ENCODE data around the gene FMO3.

FMO3 gene

GRCh38 chr1:171090604-171091003 lies at the start of gene FMO3:
Gene FMO3 (plus strand): TSS chr1:171090905. CDS start chr1:171092659, 1,754 bp downstream.
- no peaks in the 10 kb centered on the region for H3K27me3 ChIP-seq (ENCODE audit: control insufficient read depth, insufficient read depth, low read length)
- no peak within 1 kb of the TSS for H3K27ac ChIP-seq (ENCODE audit: low read length)
- H3K4me3 ChIP-seq (ENCODE audit: low read length) = no peak within 1 kb of the TSS
- no peak within 1 kb of the TSS for H3K9ac ChIP-seq (ENCODE audit: low read length)
- no peaks in the 10 kb centered on the region for H3K9me3 ChIP-seq (ENCODE audit: control insufficient read depth, low read depth, low read length)
- H3K36me3 ChIP-seq (ENCODE audit: control insufficient read depth, low read depth, low read length) = no peaks in the 10 kb centered on the region
- no peaks in the 10 kb centered on the region for H3K4me1 ChIP-seq (ENCODE audit: control insufficient read depth, low read depth, low read length)

- no peaks in the 10 kb centered on the region for H3K4me1 ChIP-seq (ENCODE audit: control insufficient read depth, low read depth, low read length)
- H3K27ac ChIP-seq (ENCODE audit: low read length) = no peak overlapping the region
- H3K36me3 ChIP-seq (ENCODE audit: control insufficient read depth, low read depth, low read length) = no peaks in the 10 kb centered on the region
- no peak overlapping the region for H3K4me3 ChIP-seq (ENCODE audit: low read length)
- H3K27me3 ChIP-seq (ENCODE audit: control insufficient read depth, insufficient read depth, low read length) = no peaks in the 10 kb centered on the region
- no peak overlapping the region for H3K9ac ChIP-seq (ENCODE audit: low read length)
- no peaks in the 10 kb centered on the region for H3K9me3 ChIP-seq (ENCODE audit: control insufficient read depth, low read depth, low read length)
These were observed 42.7 kb upstream of the FMO3 start for GRCh38 chr1:171048014-171048413.

- Histone ChIP-seq H3K9me3 (ENCODE audit: control insufficient read depth, low read depth, low read length) (no peaks in the 10 kb centered on the region), H3K36me3 (ENCODE audit: control insufficient read depth, low read depth, low read length) (no peaks in the 10 kb centered on the region), H3K27me3 (ENCODE audit: control insufficient read depth, insufficient read depth, low read length) (no peaks in the 10 kb centered on the region)
These were observed 37.7 kb upstream of the FMO3 start for GRCh38 chr1:171052977-171053376.

GRCh38 chr1:171055966-171056643 lies 34.6 kb upstream of the FMO3 start:
- Histone ChIP-seq H3K4me1 (ENCODE audit: control insufficient read depth, low read depth, low read length) (no peaks in the 10 kb centered on the region), H3K9me3 (ENCODE audit: control insufficient read depth, low read depth, low read length) (no peaks in the 10 kb centered on the region), H3K27me3 (ENCODE audit: control insufficient read depth, insufficient read depth, low read length) (no peaks in the 10 kb centered on the region), H3K36me3 (ENCODE audit: control insufficient read depth, low read depth, low read length) (no peaks in the 10 kb centered on the region), H3K9ac (ENCODE audit: low read length) (no peak overlapping the region), H3K4me3 (ENCODE audit: low read length) (no peak overlapping the region), H3K27ac (ENCODE audit: low read length) (no peak overlapping the region)

More at GRCh38 chr1:171052977-171053376, 37.7 kb upstream of the FMO3 start:
- Histone ChIP-seq H3K27ac (ENCODE audit: low read length) (no peak overlapping the region), H3K4me1 (ENCODE audit: control insufficient read depth, low read depth, low read length) (no peaks in the 10 kb centered on the region), H3K9ac (ENCODE audit: low read length) (no peak overlapping the region), H3K4me3 (ENCODE audit: low read length) (no peak overlapping the region)

- Histone ChIP-seq H3K4me3 (ENCODE audit: low read length) (no peak overlapping the region), H3K9me3 (ENCODE audit: control insufficient read depth, low read depth, low read length) (no peaks in the 10 kb centered on the region), H3K36me3 (ENCODE audit: control insufficient read depth, low read depth, low read length) (no peaks in the 10 kb centered on the region), H3K27me3 (ENCODE audit: control insufficient read depth, insufficient read depth, low read length) (no peaks in the 10 kb centered on the region), H3K9ac (ENCODE audit: low read length) (no peak overlapping the region), H3K4me1 (ENCODE audit: control insufficient read depth, low read depth, low read length) (no peaks in the 10 kb centered on the region), H3K27ac (ENCODE audit: low read length) (no peak overlapping the region)
These were observed 29.1 kb upstream of the FMO3 start for GRCh38 chr1:171061425-171062143.

GRCh38 chr1:171062902-171063301 lies 27.8 kb upstream of the FMO3 start:
- Histone ChIP-seq H3K4me3 (ENCODE audit: low read length) (no peak overlapping the region), H3K4me1 (ENCODE audit: control insufficient read depth, low read depth, low read length) (no peaks in the 10 kb centered on the region), H3K9me3 (ENCODE audit: control insufficient read depth, low read depth, low read length) (no peaks in the 10 kb centered on the region), H3K36me3 (ENCODE audit: control insufficient read depth, low read depth, low read length) (no peaks in the 10 kb centered on the region), H3K9ac (ENCODE audit: low read length) (no peak overlapping the region), H3K27ac (ENCODE audit: low read length) (no peak overlapping the region), H3K27me3 (ENCODE audit: control insufficient read depth, insufficient read depth, low read length) (no peaks in the 10 kb centered on the region)

GRCh38 chr1:171075041-171075440 lies 15.7 kb upstream of the FMO3 start:
- no peak overlapping the region for H3K4me3 ChIP-seq (ENCODE audit: low read length)
- H3K4me1 ChIP-seq (ENCODE audit: control insufficient read depth, low read depth, low read length) = no peaks in the 10 kb centered on the region
- H3K27me3 ChIP-seq (ENCODE audit: control insufficient read depth, insufficient read depth, low read length) = no peaks in the 10 kb centered on the region
- no peak overlapping the region for H3K27ac ChIP-seq (ENCODE audit: low read length)
- H3K36me3 ChIP-seq (ENCODE audit: control insufficient read depth, low read depth, low read length) = no peaks in the 10 kb centered on the region
- no peaks in the 10 kb centered on the region for H3K9me3 ChIP-seq (ENCODE audit: control insufficient read depth, low read depth, low read length)
- no peak overlapping the region for H3K9ac ChIP-seq (ENCODE audit: low read length)

- H3K27ac ChIP-seq (ENCODE audit: low read length) = no peak overlapping the region
- no peaks in the 10 kb centered on the region for H3K9me3 ChIP-seq (ENCODE audit: control insufficient read depth, low read depth, low read length)
- no peaks in the 10 kb centered on the region for H3K4me1 ChIP-seq (ENCODE audit: control insufficient read depth, low read depth, low read length)
- no peak overlapping the region for H3K4me3 ChIP-seq (ENCODE audit: low read length)
- H3K9ac ChIP-seq (ENCODE audit: low read length) = no peak overlapping the region
- H3K36me3 ChIP-seq (ENCODE audit: control insufficient read depth, low read depth, low read length) = no peaks in the 10 kb centered on the region
- no peaks in the 10 kb centered on the region for H3K27me3 ChIP-seq (ENCODE audit: control insufficient read depth, insufficient read depth, low read length)
These were observed 9.4 kb upstream of the FMO3 start for GRCh38 chr1:171081314-171081753.

- no peaks in the 10 kb centered on the region for H3K36me3 ChIP-seq (ENCODE audit: control insufficient read depth, low read depth, low read length)
- H3K4me3 ChIP-seq (ENCODE audit: low read length) = no peak overlapping the region
- no peak overlapping the region for H3K9ac ChIP-seq (ENCODE audit: low read length)
- H3K27me3 ChIP-seq (ENCODE audit: control insufficient read depth, insufficient read depth, low read length) = no peaks in the 10 kb centered on the region
- H3K27ac ChIP-seq (ENCODE audit: low read length) = no peak overlapping the region
- no peaks in the 10 kb centered on the region for H3K4me1 ChIP-seq (ENCODE audit: control insufficient read depth, low read depth, low read length)
- H3K9me3 ChIP-seq (ENCODE audit: control insufficient read depth, low read depth, low read length) = no peaks in the 10 kb centered on the region
These were observed 8.9 kb upstream of the FMO3 start for GRCh38 chr1:171081763-171082201.

- Histone ChIP-seq H3K27ac (ENCODE audit: low read length) (no peak overlapping the region), H3K27me3 (ENCODE audit: control insufficient read depth, insufficient read depth, low read length) (no peaks in the 10 kb centered on the region)
These were observed 8.1 kb upstream of the FMO3 start for GRCh38 chr1:171082606-171083005.

GRCh38 chr1:171083222-171083621 lies 7.5 kb upstream of the FMO3 start:
- Histone ChIP-seq H3K9me3 (ENCODE audit: control insufficient read depth, low read depth, low read length) (no peaks in the 10 kb centered on the region), H3K4me3 (ENCODE audit: low read length) (no peak overlapping the region), H3K27me3 (ENCODE audit: control insufficient read depth, insufficient read depth, low read length) (no peaks in the 10 kb centered on the region), H3K36me3 (ENCODE audit: control insufficient read depth, low read depth, low read length) (no peaks in the 10 kb centered on the region), H3K9ac (ENCODE audit: low read length) (no peak overlapping the region), H3K27ac (ENCODE audit: low read length) (no peak overlapping the region), H3K4me1 (ENCODE audit: control insufficient read depth, low read depth, low read length) (no peaks in the 10 kb centered on the region)

More at GRCh38 chr1:171082606-171083005, 8.1 kb upstream of the FMO3 start:
- no peaks in the 10 kb centered on the region for H3K9me3 ChIP-seq (ENCODE audit: control insufficient read depth, low read depth, low read length)
- H3K36me3 ChIP-seq (ENCODE audit: control insufficient read depth, low read depth, low read length) = no peaks in the 10 kb centered on the region
- no peak overlapping the region for H3K4me3 ChIP-seq (ENCODE audit: low read length)
- no peak overlapping the region for H3K9ac ChIP-seq (ENCODE audit: low read length)
- no peaks in the 10 kb centered on the region for H3K4me1 ChIP-seq (ENCODE audit: control insufficient read depth, low read depth, low read length)

- no peaks in the 10 kb centered on the region for H3K36me3 ChIP-seq (ENCODE audit: control insufficient read depth, low read depth, low read length)
- no peaks in the 10 kb centered on the region for H3K27me3 ChIP-seq (ENCODE audit: control insufficient read depth, insufficient read depth, low read length)
- no peaks in the 10 kb centered on the region for H3K4me1 ChIP-seq (ENCODE audit: control insufficient read depth, low read depth, low read length)
- no peak overlapping the region for H3K9ac ChIP-seq (ENCODE audit: low read length)
- no peaks in the 10 kb centered on the region for H3K9me3 ChIP-seq (ENCODE audit: control insufficient read depth, low read depth, low read length)
- no peak overlapping the region for H3K27ac ChIP-seq (ENCODE audit: low read length)
- no peak overlapping the region for H3K4me3 ChIP-seq (ENCODE audit: low read length)
These were observed 6.6 kb upstream of the FMO3 start for GRCh38 chr1:171084091-171084490.

All from iPS-18a (cell line).